ENCODE data around the gene CLEC16A. TPM values are rescaled to one million over a fixed set of nuclear protein-coding genes. Genes with fewer than 3 reads are reported as not detected.
A peak's percentile ranks its signal among the peaks of the same experiment; 100 is the strongest.
"Not testable (repeated sequence)": the region's sequence is repeated elsewhere in the genome, so short reads cannot be mapped to it uniquely, and the experiment has no call there.

Gene CLEC16A
- total RNA-seq, 1 donor from 2014 or later: 14.6 TPM

- H3K4me1 ChIP-seq (ENCODE audit: control insufficient read depth in 3 of 3, insufficient read depth in 3 of 3, low read length in 3 of 3): peaks cover 71 to 83% (median 78%) of the 10 kb centered on the region in 3 donors
- peak overlapping the region; percentile 82 to 95 (median 95) for H3K4me3 ChIP-seq (ENCODE audit: low read length in 3 of 3)
- H3K9ac ChIP-seq (ENCODE audit: low read depth in 1 of 3, low read length in 3 of 3): peak overlapping the region; percentile 86 to 97 (median 91)
- H3K9me3 ChIP-seq (ENCODE audit: control insufficient read depth in 3 of 3, low read length in 3 of 3): no peaks in the 10 kb centered on the region
- peak overlapping the region; percentile 82 for H3K27ac ChIP-seq (ENCODE audit: low read depth, low read length)
- H3K36me3 ChIP-seq (ENCODE audit: control insufficient read depth in 3 of 3, insufficient read depth in 3 of 3, low read length in 3 of 3): peaks cover 0 to 4% (median 2%) of the 10 kb centered on the region in 3 donors
- no peaks in the 10 kb centered on the region for H3K27me3 ChIP-seq (ENCODE audit: control insufficient read depth in 3 of 3, insufficient read depth in 3 of 3, low read length in 3 of 3)
Measured at GRCh38 chr16:10939649-10940234, 4.6 kb upstream of the CLEC16A start.

- Histone ChIP-seq H3K9me3 (ENCODE audit: control insufficient read depth in 3 of 3, low read length in 3 of 3) (no peaks in the 10 kb centered on the region), H3K27ac (ENCODE audit: low read depth, low read length) (peak overlapping the region; percentile 82), H3K36me3 (ENCODE audit: control insufficient read depth in 3 of 3, insufficient read depth in 3 of 3, low read length in 3 of 3) (peaks cover 0 to 4% (median 2%) of the 10 kb centered on the region in 3 donors), H3K4me3 (ENCODE audit: low read length in 3 of 3) (peak overlapping the region; percentile 82 to 95 (median 95)), H3K9ac (ENCODE audit: low read depth in 1 of 3, low read length in 3 of 3) (peak overlapping the region; percentile 86 to 97 (median 91)), H3K4me1 (ENCODE audit: control insufficient read depth in 3 of 3, insufficient read depth in 3 of 3, low read length in 3 of 3) (peaks cover 75 to 82% (median 78%) of the 10 kb centered on the region in 3 donors), H3K27me3 (ENCODE audit: control insufficient read depth in 3 of 3, insufficient read depth in 3 of 3, low read length in 3 of 3) (no peaks in the 10 kb centered on the region)
Measured at GRCh38 chr16:10940501-10941079, 3.8 kb upstream of the CLEC16A start.

- peak overlapping the region; percentile 82 to 95 (median 95) for H3K4me3 ChIP-seq (ENCODE audit: low read length in 3 of 3)
- peaks cover 0 to 3% (median 2%) of the 10 kb centered on the region in 3 donors for H3K36me3 ChIP-seq (ENCODE audit: control insufficient read depth in 3 of 3, insufficient read depth in 3 of 3, low read length in 3 of 3)
- H3K9me3 ChIP-seq (ENCODE audit: control insufficient read depth in 3 of 3, low read length in 3 of 3): no peaks in the 10 kb centered on the region
- H3K27ac ChIP-seq (ENCODE audit: low read depth, low read length): peak overlapping the region; percentile 82
- peaks cover 75 to 83% (median 78%) of the 10 kb centered on the region in 3 donors for H3K4me1 ChIP-seq (ENCODE audit: control insufficient read depth in 3 of 3, insufficient read depth in 3 of 3, low read length in 3 of 3)
- peak overlapping the region; percentile 86 to 97 (median 91) for H3K9ac ChIP-seq (ENCODE audit: low read depth in 1 of 3, low read length in 3 of 3)
- no peaks in the 10 kb centered on the region for H3K27me3 ChIP-seq (ENCODE audit: control insufficient read depth in 3 of 3, insufficient read depth in 3 of 3, low read length in 3 of 3)
Measured at GRCh38 chr16:10941127-10941933, 3.0 kb upstream of the CLEC16A start.

- H3K9me3 ChIP-seq (ENCODE audit: control insufficient read depth in 3 of 3, low read length in 3 of 3); H3K36me3 ChIP-seq (ENCODE audit: control insufficient read depth in 3 of 3, insufficient read depth in 3 of 3, low read length in 3 of 3); H3K27me3 ChIP-seq (ENCODE audit: control insufficient read depth in 3 of 3, insufficient read depth in 3 of 3, low read length in 3 of 3): not testable (repeated sequence)
- H3K27ac ChIP-seq (ENCODE audit: low read depth, low read length): peak overlapping the region; percentile 82
- H3K4me3 ChIP-seq (ENCODE audit: low read length in 3 of 3): peak overlapping the region; percentile 82 to 95 (median 95)
- peaks cover 69 to 79% (median 77%) of the 10 kb centered on the region in 3 donors for H3K4me1 ChIP-seq (ENCODE audit: control insufficient read depth in 3 of 3, insufficient read depth in 3 of 3, low read length in 3 of 3)
- peak overlapping the region; percentile 86 to 97 (median 91) for H3K9ac ChIP-seq (ENCODE audit: low read depth in 1 of 3, low read length in 3 of 3)
Measured at GRCh38 chr16:10941935-10942351, 2.4 kb upstream of the CLEC16A start.

GRCh38 chr16:10942352-10943063, 1.9 kb upstream of the CLEC16A start, which contains the start of gene DEXI:
TSS of gene DEXI (minus strand) at chr16:10942468. CDS start at chr16:10942005, 463 bp downstream.
- Histone ChIP-seq H3K27me3 (ENCODE audit: control insufficient read depth in 3 of 3, insufficient read depth in 3 of 3, low read length in 3 of 3) (no peaks in the 10 kb centered on the region), H3K9me3 (ENCODE audit: control insufficient read depth in 3 of 3, low read length in 3 of 3) (no peaks in the 10 kb centered on the region), H3K9ac (ENCODE audit: low read depth in 1 of 3, low read length in 3 of 3) (peak within 1 kb of the TSS; percentile 86 to 97 (median 91)), H3K4me1 (ENCODE audit: control insufficient read depth in 3 of 3, insufficient read depth in 3 of 3, low read length in 3 of 3) (peaks cover 64 to 78% (median 75%) of the 10 kb centered on the region in 3 donors), H3K36me3 (ENCODE audit: control insufficient read depth in 3 of 3, insufficient read depth in 3 of 3, low read length in 3 of 3) (peaks cover 0 to 2% (median 0%) of the 10 kb centered on the region in 3 donors), H3K27ac (ENCODE audit: low read depth, low read length) (peak within 1 kb of the TSS; percentile 82), H3K4me3 (ENCODE audit: low read length in 3 of 3) (peak within 1 kb of the TSS; percentile 82 to 95 (median 95))

GRCh38 chr16:10943064-10943353, 1.4 kb upstream of the CLEC16A start:
- H3K9ac ChIP-seq (ENCODE audit: low read depth in 1 of 3, low read length in 3 of 3): peak overlapping the region; percentile 79 to 87 (median 81)
- peak overlapping the region in 1 of 3 donors; percentile 82 for H3K4me3 ChIP-seq (ENCODE audit: low read length in 3 of 3)
- no peaks in the 10 kb centered on the region for H3K27me3 ChIP-seq (ENCODE audit: control insufficient read depth in 3 of 3, insufficient read depth in 3 of 3, low read length in 3 of 3)
- peaks cover 59 to 73% (median 70%) of the 10 kb centered on the region in 3 donors for H3K4me1 ChIP-seq (ENCODE audit: control insufficient read depth in 3 of 3, insufficient read depth in 3 of 3, low read length in 3 of 3)
- peaks cover 0 to 2% (median 0%) of the 10 kb centered on the region in 3 donors for H3K36me3 ChIP-seq (ENCODE audit: control insufficient read depth in 3 of 3, insufficient read depth in 3 of 3, low read length in 3 of 3)
- no peaks in the 10 kb centered on the region for H3K9me3 ChIP-seq (ENCODE audit: control insufficient read depth in 3 of 3, low read length in 3 of 3)
- H3K27ac ChIP-seq (ENCODE audit: low read depth, low read length): peak overlapping the region; percentile 82

GRCh38 chr16:10945065-10945787, 862 bp downstream of the CLEC16A start:
- Histone ChIP-seq H3K27me3 (ENCODE audit: control insufficient read depth in 3 of 3, insufficient read depth in 3 of 3, low read length in 3 of 3) (no peaks in the 10 kb centered on the region), H3K9me3 (ENCODE audit: control insufficient read depth in 3 of 3, low read length in 3 of 3) (no peaks in the 10 kb centered on the region), H3K27ac (ENCODE audit: low read depth, low read length) (no peak overlapping the region), H3K9ac (ENCODE audit: low read depth in 1 of 3, low read length in 3 of 3) (peak overlapping the region; percentile 71 to 87 (median 76)), H3K4me3 (ENCODE audit: low read length in 3 of 3) (peak overlapping the region; percentile 70 to 88 (median 82)), H3K4me1 (ENCODE audit: control insufficient read depth in 3 of 3, insufficient read depth in 3 of 3, low read length in 3 of 3) (peaks cover 36 to 57% (median 48%) of the 10 kb centered on the region in 3 donors), H3K36me3 (ENCODE audit: control insufficient read depth in 3 of 3, insufficient read depth in 3 of 3, low read length in 3 of 3) (no peaks in the 10 kb centered on the region)

GRCh38 chr16:10946308-10946707, 1.9 kb downstream of the CLEC16A start:
- H3K9ac ChIP-seq (ENCODE audit: low read depth in 1 of 3, low read length in 3 of 3): peak overlapping the region in 2 of 3 donors; percentile 18 to 50
- no peaks in the 10 kb centered on the region for H3K9me3 ChIP-seq (ENCODE audit: control insufficient read depth in 3 of 3, low read length in 3 of 3)
- H3K27ac ChIP-seq (ENCODE audit: low read depth, low read length): no peak overlapping the region
- peaks cover 26 to 58% (median 37%) of the 10 kb centered on the region in 3 donors for H3K4me1 ChIP-seq (ENCODE audit: control insufficient read depth in 3 of 3, insufficient read depth in 3 of 3, low read length in 3 of 3)
- no peaks in the 10 kb centered on the region for H3K36me3 ChIP-seq (ENCODE audit: control insufficient read depth in 3 of 3, insufficient read depth in 3 of 3, low read length in 3 of 3)
- H3K27me3 ChIP-seq (ENCODE audit: control insufficient read depth in 3 of 3, insufficient read depth in 3 of 3, low read length in 3 of 3): no peaks in the 10 kb centered on the region
- no peak overlapping the region for H3K4me3 ChIP-seq (ENCODE audit: low read length in 3 of 3)

- Histone ChIP-seq H3K4me3 (ENCODE audit: low read length in 3 of 3) (no peak overlapping the region), H3K27ac (ENCODE audit: low read depth, low read length) (no peak overlapping the region), H3K27me3 (ENCODE audit: control insufficient read depth in 3 of 3, insufficient read depth in 3 of 3, low read length in 3 of 3) (no peaks in the 10 kb centered on the region), H3K4me1 (ENCODE audit: control insufficient read depth in 3 of 3, insufficient read depth in 3 of 3, low read length in 3 of 3) (peaks cover 24 to 60% (median 37%) of the 10 kb centered on the region in 3 donors), H3K9me3 (ENCODE audit: control insufficient read depth in 3 of 3, low read length in 3 of 3) (no peaks in the 10 kb centered on the region), H3K9ac (ENCODE audit: low read depth in 1 of 3, low read length in 3 of 3) (peak overlapping the region in 2 of 3 donors; percentile 25 to 38), H3K36me3 (ENCODE audit: control insufficient read depth in 3 of 3, insufficient read depth in 3 of 3, low read length in 3 of 3) (no peaks in the 10 kb centered on the region)
Measured at GRCh38 chr16:10947211-10947787, 2.9 kb downstream of the CLEC16A start.

Data from skeletal muscle tissue (tissue), 4 donors.